Body of pancreas (tissue), 4 donors: Measurements from ENCODE around the gene QRFP. TPM values are rescaled to one million over a fixed set of nuclear protein-coding genes. Genes with fewer than 3 reads are reported as not detected.

ENCODE experiments used
- ATAC-seq: fragments of 150-250 bp; one replicate; pipeline ENCODE4 v1.9.1; 2016
- DNase-seq, 4 donors: peaks; one replicate each; pipeline ENCODE4 v3.0.0-alpha.2; 2019
- H3K27ac ChIP-seq, 4 donors: fragments of 200-600 bp; sonication (generic); 1 replicate in 3 of 4; 2 replicates in 1 of 4; pipeline versions ENCODE4 v1.5.1 to v1.6.1; 2016 to 2019; ENCODE audit warnings: mild to moderate bottlenecking in 1 of 4, mixed read lengths in 1 of 4, moderate library complexity in 1 of 4
- H3K27me3 ChIP-seq, 2 donors: fragments of 200-600 bp; sonication (generic); one replicate each; pipeline ENCODE4 v1.6.0; 2016; ENCODE audit warnings: mild to moderate bottlenecking in 1 of 2
- H3K36me3 ChIP-seq, 2 donors: fragments of 200-600 bp; sonication (generic); replicated peaks in 1 of 2; 2 replicates each; pipeline ENCODE4 v1.5.1; 2016; ENCODE audit warnings: low read depth in 2 of 2; ENCODE audit not compliant: insufficient read depth in 1 of 2
- H3K4me1 ChIP-seq: fragments of 200-600 bp; sonication (generic); one replicate; pipeline ENCODE4 v1.6.0; 2016
- H3K4me3 ChIP-seq, 2 donors: fragments of 200-600 bp; sonication (generic); 1 replicate in 1 of 2; 2 replicates in 1 of 2; pipeline ENCODE4 v1.5.1; 2016 to 2019
- H3K9me3 ChIP-seq, 3 donors: fragments of 200-600 bp; sonication (generic); 1 replicate in 2 of 3; 2 replicates in 1 of 3; pipeline ENCODE4 v1.5.1; 2016
- POLR2A ChIP-seq, 3 donors: fragments of 450-650 bp; IDR thresholded peaks; one replicate each; pipeline ENCODE4 v1.6.1; 2016; ENCODE audit warnings: antibody characterized with exemption in 3 of 3, mild to moderate bottlenecking in 2 of 3
- WGBS, 2 donors: methylation state at CpG; one replicate each; pipeline ENCODE4 v1.1.5; 2017; 5-methylcytosine and 5-hydroxymethylcytosine counted together
- intact Hi-C: fragments of 100-400 bp; cut with DNase I; formaldehyde crosslinking; loops from one replicate; pipeline ENCODE4 v1.15.1; 2023
- total RNA-seq, 2 donors: library from RNA; depleted of rRNA; stranded (reverse); fragments of >200 nt; gene quantifications; one replicate each; pipeline ENCODE4 v1.1.0, GENCODE V29; 2016
- TF ChIP-seq, protein P1 (sequence below), 7 experiments: fragments of 450-650 bp in 4 of 7; fragments of 200-600 bp in 3 of 7; sonication (generic) in 3 of 7; IDR thresholded peaks; one replicate each; pipeline ENCODE4 v1.5.1; 2016 to 2019; ENCODE audit warnings: antibody characterized with exemption in 7 of 7

The QRFP gene
- total RNA-seq, 2 donors from 2014 or later, result not detected

DNA sequence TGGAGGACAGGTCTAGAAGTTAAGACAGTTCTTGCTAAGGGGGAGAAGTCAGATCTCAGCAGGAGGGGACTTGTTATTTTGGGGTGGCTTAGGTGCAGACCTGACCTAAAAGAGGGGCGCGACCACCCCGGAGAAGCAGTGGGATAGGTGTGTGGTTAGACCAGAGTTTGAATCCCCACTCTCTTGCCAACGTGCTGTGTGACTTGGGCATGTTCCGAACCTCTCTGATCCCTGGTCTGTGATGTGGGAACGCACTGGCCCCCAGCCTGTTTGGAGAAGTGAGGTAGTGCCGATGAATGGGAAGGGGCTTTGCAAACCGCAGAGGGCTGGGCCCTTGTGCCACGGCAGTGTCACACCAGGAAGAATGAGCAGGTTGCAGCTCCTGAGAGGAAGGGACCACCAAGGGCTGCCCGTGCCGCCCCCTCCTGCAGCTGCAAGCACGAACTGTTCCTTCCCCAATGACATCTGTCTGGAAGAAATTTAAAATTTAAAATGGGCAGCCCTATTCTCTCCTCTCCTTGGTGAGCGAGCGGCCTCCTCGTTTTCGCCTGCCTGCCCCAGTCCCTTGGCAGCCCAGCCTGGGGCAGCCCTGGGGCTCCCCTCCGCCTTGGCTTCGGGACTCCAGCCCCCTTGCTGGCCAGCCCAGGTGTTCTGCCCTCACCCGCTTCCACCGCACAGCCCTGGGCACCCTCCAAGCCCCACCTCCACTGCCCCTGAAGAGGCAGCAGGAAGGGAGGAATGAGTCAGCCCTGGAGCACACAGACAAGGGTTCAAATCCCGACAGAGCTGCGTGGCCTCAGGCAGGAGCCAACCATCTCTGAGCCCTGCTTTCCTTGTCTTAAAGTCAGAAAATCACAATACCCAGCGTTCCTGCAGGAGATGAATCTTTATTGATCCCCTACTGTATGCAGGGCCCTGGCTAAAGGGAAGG, 40.8 kb upstream of the QRFP start:
- intact Hi-C loops, result loop anchor here (10.0 kb wide), 1 partner anchor 173 kb away; no protein-coding TSS in a partner anchor
- Histone ChIP-seq H3K36me3 (no peaks in the 10 kb centered on the region), H3K27me3 (peaks cover 0 to 51% of the 10 kb centered on the region in 2 donors), H3K9me3 (no peaks in the 10 kb centered on the region), H3K4me1 (peaks cover 29% of the 10 kb centered on the region), H3K4me3 (no peak overlapping the region), H3K27ac (no peak overlapping the region)
- ATAC-seq (no peak), DNase-seq (no peak)
- 61 to 70% methylated on average over 13 to 23 of the region's 23 CpGs for WGBS, 2 donors
- TF ChIP-seq, protein P1, sequence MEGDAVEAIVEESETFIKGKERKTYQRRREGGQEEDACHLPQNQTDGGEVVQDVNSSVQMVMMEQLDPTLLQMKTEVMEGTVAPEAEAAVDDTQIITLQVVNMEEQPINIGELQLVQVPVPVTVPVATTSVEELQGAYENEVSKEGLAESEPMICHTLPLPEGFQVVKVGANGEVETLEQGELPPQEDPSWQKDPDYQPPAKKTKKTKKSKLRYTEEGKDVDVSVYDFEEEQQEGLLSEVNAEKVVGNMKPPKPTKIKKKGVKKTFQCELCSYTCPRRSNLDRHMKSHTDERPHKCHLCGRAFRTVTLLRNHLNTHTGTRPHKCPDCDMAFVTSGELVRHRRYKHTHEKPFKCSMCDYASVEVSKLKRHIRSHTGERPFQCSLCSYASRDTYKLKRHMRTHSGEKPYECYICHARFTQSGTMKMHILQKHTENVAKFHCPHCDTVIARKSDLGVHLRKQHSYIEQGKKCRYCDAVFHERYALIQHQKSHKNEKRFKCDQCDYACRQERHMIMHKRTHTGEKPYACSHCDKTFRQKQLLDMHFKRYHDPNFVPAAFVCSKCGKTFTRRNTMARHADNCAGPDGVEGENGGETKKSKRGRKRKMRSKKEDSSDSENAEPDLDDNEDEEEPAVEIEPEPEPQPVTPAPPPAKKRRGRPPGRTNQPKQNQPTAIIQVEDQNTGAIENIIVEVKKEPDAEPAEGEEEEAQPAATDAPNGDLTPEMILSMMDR (IDR thresholded peaks at IDR 0.05), result no peak
- no peak for TF ChIP-seq POLR2A (IDR thresholded peaks at IDR 0.05)

DNA sequence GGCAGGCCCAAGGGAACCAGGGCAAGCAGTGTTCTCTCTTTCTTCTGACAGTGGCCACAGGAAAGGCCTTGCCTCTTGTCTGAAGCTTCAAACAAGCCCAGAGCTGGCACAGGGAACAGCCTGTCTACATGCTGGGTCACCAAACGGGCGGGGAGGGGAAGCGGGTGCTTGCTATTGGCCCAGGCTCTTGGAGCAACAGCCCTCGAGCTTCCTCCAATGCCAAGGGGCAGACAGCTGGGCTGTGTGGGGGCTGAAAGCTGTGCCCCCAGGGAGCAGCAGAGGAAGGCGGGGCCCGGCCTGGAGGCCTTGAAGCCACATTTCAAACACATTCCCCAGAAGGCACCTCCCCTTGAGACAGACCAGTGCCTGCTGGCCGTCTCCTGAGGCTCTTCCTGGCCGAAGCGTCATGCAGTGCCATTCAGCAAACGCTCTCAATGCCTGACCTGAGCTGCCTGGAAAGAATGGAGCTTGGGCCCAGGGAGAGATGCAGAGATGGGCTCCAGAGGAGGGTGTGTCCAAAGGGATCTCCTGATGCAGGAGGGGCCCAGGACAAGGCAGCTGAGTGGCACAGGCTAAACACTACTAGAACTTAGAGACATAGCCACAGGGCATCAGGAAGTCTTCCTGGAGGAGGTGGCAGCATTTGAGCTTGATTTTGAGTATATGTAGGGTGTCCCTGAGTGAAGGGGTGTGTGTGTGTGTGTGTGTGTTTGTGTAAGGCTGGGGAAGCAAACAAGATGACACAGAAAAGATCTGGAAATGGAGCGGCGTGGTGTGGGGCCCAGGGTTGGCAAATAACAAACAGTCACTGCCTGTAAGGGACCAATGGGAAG, 39.9 kb upstream of the QRFP start:
- Histone ChIP-seq H3K27ac (no peak overlapping the region), H3K36me3 (no peaks in the 10 kb centered on the region), H3K9me3 (no peaks in the 10 kb centered on the region), H3K27me3 (peaks cover 0 to 45% of the 10 kb centered on the region in 2 donors), H3K4me3 (no peak overlapping the region), H3K4me1 (peaks cover 29% of the 10 kb centered on the region)
- ATAC-seq, result no peak
- WGBS, 2 donors, result 62 to 76% methylated on average over 7 to 12 of the region's 12 CpGs
- TF ChIP-seq, protein P1 (IDR thresholded peaks at IDR 0.05), result no peak
- no peak for TF ChIP-seq POLR2A (IDR thresholded peaks at IDR 0.05)
- intact Hi-C loops, result loop anchor here (10.0 kb wide), 1 partner anchor 172 kb away; no protein-coding TSS in a partner anchor
- DNase-seq, result no peak

DNA sequence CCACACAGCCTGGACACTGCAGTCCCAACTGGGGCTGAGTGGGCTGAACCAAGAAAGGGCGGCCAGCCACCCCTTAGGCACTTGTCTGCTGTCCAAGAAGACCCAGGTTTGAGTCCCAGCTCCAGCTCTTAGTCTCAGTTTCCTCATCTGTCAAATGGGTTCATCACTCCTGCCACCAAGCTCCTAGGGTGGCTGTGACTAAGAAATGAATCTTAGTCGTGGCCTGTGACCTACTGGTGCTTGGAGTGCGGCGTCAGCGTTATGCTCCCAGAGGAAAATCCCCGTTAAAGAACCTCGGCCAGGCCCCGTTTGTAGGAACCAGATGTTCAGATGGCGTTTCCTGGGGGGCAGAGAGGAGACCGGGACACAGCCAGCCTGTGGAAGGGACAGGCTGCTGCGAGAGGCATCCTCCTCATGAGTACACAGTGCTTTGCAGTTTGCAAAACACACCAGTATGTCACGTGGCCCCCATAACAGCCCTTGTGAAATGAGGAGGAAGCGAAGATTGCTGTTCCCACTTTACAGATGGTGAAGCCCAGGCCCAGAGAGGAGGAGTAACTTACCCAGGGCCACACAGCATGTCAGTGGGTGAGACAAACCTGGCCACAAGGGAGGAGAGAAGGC, 39.1 kb upstream of the QRFP start:
- intact Hi-C loops, result loop anchor here (10.0 kb wide), 1 partner anchor 171 kb away; no protein-coding TSS in a partner anchor
- Histone ChIP-seq H3K27ac (no peak overlapping the region), H3K36me3 (no peaks in the 10 kb centered on the region), H3K9me3 (no peaks in the 10 kb centered on the region), H3K27me3 (peaks cover 0 to 42% of the 10 kb centered on the region in 2 donors), H3K4me3 (no peak overlapping the region), H3K4me1 (peaks cover 26% of the 10 kb centered on the region)
- no peak for DNase-seq
- no peak for TF ChIP-seq POLR2A (IDR thresholded peaks at IDR 0.05)
- TF ChIP-seq, protein P1 (IDR thresholded peaks at IDR 0.05), result no peak
- no peak for ATAC-seq
- 81 to 82% methylated on average over 13 of the region's 13 CpGs for WGBS, 2 donors

DNA sequence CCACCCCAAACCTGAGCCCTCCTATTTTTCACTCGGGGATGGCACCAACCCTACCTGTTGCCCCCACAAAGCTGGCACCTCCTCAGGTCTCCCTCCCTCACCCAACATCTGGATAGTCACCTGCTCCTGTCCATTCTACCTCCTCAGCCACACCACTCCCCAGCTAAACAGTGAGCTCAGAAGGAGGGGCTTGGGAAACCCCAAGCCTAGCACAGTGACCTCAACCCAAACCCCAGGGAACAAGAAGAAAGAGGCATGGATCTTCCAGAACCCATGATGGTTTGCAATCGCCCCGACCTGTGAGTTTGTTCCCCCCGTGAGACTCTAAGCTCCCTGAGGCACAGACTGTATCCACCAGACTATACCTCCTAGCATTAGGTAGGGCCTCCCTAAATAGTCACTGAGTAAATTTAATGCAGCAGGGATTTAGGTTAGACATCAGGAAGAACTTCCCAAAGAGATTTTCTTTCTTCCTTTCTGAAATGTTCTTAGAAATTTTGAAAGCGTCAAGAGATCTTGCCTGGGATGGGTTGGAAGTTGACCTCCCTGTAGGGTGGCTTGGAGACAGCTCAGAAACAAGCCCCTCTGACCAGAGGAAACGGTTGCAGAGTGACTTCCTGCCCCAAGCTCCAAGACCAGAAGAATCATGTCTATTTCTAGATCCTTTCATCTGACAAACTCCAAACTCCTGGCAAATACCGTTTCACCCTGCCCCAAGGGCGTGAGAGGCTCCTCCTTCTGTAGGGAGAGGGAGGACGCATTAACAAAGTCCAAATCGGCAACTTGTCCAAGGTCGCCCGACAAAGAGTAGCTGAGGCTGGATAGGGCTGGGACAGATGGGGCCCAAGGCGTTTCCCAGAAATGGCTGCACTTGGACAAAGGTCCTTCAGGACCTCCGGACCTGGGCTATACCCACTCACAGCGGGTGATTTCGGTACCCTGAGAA, 38.4 kb upstream of the QRFP start:
- DNase-seq, result no peak
- no peak for TF ChIP-seq POLR2A (IDR thresholded peaks at IDR 0.05)
- TF ChIP-seq, protein P1 (IDR thresholded peaks at IDR 0.05), result no peak

More for the DNA sequence above, 38.4 kb upstream of the QRFP start:
- Histone ChIP-seq H3K27me3 (peaks cover 0 to 34% of the 10 kb centered on the region in 2 donors), H3K9me3 (no peaks in the 10 kb centered on the region), H3K36me3 (no peaks in the 10 kb centered on the region), H3K4me1 (peaks cover 18% of the 10 kb centered on the region), H3K27ac (no peak overlapping the region), H3K4me3 (no peak overlapping the region)
- intact Hi-C loops, result loop anchor here (10.0 kb wide), 1 partner anchor 170 kb away; no protein-coding TSS in a partner anchor
- WGBS, 2 donors, result 31% methylated on average over 13 to 16 of the region's 16 CpGs
- no peak for ATAC-seq
